Measurements from ENCODE around the gene RWDD3.

Gene RWDD3

DNA sequence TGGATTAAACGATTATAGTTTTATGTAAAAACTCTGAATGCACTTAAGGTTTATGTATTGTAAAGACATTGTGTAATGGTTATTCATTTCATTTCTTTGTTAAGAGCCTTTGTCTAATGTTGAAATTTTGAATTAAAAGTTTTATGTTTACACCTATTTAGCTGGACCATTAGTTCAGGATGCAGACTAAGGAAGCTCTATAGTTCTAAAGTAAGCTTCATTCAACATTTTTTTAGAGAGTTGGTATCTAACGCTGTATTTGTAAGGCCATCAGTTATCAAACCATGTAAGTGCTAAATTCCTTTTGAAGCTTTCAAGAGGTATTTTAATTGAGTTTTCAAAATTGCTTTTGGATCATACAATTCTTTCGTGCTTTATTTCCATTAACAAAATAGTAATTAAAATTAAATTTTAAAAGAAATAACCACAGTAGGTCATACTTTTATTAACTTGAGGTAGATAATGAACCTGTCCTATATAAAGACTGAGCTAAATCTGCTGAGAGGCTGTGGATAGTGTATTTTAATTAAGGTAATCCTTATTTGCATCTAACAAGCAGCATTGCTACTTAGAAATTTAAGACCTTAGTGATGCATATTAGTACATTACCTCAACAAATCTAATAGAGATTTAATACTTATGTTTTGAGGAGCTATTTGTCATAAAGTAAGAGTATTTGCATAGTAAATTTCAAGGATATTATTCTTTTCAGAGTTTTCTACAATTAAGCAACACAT, 47.9 kb downstream of the RWDD3 start:
- TF ChIP-seq PPARA (CRISPR knock-in tag; IDR thresholded peaks at IDR 0.05; ENCODE audit: borderline replicate concordance) (no peak), ZNF565 (CRISPR knock-in tag; conservative IDR thresholded peaks at IDR 0.05; ENCODE audit: low read depth) (no peak)
- no peak for ATAC-seq

DNA sequence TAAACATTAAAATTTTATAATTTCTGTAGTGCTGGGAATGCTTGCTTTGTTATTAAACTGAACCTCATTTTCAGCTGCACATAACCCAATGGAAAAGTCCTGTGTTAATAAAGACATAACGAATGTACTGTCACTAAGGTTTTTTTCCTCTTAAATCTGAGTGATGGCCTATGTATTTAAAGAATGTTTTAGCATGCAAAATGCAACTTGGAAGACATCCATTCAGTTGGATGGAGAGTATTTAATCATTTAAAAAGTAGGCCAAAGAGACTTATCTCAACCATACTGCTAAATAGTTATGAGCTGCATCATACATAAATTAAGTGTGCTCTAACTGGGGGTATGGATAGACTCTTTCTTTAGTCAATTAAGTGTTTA, 48.5 kb downstream of the RWDD3 start:
- peak; percentile 31; the same call in 1 of the 2 replicates for TF ChIP-seq ISL1 (CRISPR knock-in tag; IDR thresholded peaks at IDR 0.05)
- no peak for TF ChIP-seq ZC3H10 (CRISPR knock-in tag; IDR thresholded peaks at IDR 0.05)
- TF ChIP-seq ZFP3 (CRISPR knock-in tag; IDR thresholded peaks at IDR 0.05) = no peak
- ATAC-seq = no peak

DNA sequence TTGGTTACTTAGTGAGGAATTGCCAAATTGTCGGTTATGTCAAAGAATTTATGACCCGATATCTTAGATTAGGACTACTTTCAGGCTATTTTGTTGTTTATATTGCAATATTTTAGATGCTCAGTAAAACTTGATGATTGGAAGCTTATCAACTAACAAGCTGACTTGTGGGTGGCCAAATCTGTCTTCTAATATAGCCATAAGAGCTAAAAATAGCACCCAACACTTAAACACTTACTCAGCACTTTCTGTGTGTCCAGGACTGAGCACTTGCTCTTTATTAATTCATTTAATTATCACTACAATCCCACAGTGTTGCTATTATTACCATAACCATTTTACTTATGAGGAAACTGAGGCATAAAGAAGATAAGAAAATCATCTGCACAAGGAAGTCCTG, 50.4 kb downstream of the RWDD3 start:
- no peak for ATAC-seq
- TF ChIP-seq, protein P1, sequence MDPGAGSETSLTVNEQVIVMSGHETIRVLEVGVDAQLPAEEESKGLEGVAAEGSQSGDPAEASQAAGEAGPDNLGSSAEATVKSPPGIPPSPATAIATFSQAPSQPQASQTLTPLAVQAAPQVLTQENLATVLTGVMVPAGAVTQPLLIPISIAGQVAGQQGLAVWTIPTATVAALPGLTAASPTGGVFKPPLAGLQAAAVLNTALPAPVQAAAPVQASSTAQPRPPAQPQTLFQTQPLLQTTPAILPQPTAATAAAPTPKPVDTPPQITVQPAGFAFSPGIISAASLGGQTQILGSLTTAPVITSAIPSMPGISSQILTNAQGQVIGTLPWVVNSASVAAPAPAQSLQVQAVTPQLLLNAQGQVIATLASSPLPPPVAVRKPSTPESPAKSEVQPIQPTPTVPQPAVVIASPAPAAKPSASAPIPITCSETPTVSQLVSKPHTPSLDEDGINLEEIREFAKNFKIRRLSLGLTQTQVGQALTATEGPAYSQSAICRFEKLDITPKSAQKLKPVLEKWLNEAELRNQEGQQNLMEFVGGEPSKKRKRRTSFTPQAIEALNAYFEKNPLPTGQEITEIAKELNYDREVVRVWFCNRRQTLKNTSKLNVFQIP (CRISPR knock-in tag; IDR thresholded peaks at IDR 0.05; ENCODE audit: borderline replicate concordance, low read depth) = no peak
- TF ChIP-seq GLIS3 (CRISPR knock-in tag; IDR thresholded peaks at IDR 0.05) (no peak), CSDC2 (CRISPR knock-in tag; IDR thresholded peaks at IDR 0.05) (no peak), ARNTL (CRISPR knock-in tag; IDR thresholded peaks at IDR 0.05; ENCODE audit: borderline replicate concordance, low read depth) (no peak), ZNF70 (CRISPR knock-in tag; IDR thresholded peaks at IDR 0.05) (no peak), BACH2 (CRISPR knock-in tag; IDR thresholded peaks at IDR 0.05; ENCODE audit: borderline replicate concordance) (no peak), ZNF8 (CRISPR knock-in tag; IDR thresholded peaks at IDR 0.05) (no peak), ZFP30 (CRISPR knock-in tag; IDR thresholded peaks at IDR 0.05) (no peak), TCF4 (CRISPR knock-in tag; IDR thresholded peaks at IDR 0.05; ENCODE audit: borderline replicate concordance) (no peak), RARB (CRISPR knock-in tag; IDR thresholded peaks at IDR 0.05) (no peak), ESRRG (CRISPR knock-in tag; IDR thresholded peaks at IDR 0.05) (no peak), SNAI2 (CRISPR knock-in tag; IDR thresholded peaks at IDR 0.05) (no peak), OSR1 (CRISPR knock-in tag; IDR thresholded peaks at IDR 0.05) (no peak), TOX (CRISPR knock-in tag; IDR thresholded peaks at IDR 0.05; ENCODE audit: borderline replicate concordance) (no peak)
- TF ChIP-seq, protein P2, sequence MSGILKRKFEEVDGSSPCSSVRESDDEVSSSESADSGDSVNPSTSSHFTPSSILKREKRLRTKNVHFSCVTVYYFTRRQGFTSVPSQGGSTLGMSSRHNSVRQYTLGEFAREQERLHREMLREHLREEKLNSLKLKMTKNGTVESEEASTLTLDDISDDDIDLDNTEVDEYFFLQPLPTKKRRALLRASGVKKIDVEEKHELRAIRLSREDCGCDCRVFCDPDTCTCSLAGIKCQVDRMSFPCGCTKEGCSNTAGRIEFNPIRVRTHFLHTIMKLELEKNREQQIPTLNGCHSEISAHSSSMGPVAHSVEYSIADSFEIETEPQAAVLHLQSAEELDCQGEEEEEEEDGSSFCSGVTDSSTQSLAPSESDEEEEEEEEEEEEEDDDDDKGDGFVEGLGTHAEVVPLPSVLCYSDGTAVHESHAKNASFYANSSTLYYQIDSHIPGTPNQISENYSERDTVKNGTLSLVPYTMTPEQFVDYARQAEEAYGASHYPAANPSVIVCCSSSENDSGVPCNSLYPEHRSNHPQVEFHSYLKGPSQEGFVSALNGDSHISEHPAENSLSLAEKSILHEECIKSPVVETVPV (CRISPR knock-in tag; IDR thresholded peaks at IDR 0.05) = no peak
- TF ChIP-seq, protein P3, sequence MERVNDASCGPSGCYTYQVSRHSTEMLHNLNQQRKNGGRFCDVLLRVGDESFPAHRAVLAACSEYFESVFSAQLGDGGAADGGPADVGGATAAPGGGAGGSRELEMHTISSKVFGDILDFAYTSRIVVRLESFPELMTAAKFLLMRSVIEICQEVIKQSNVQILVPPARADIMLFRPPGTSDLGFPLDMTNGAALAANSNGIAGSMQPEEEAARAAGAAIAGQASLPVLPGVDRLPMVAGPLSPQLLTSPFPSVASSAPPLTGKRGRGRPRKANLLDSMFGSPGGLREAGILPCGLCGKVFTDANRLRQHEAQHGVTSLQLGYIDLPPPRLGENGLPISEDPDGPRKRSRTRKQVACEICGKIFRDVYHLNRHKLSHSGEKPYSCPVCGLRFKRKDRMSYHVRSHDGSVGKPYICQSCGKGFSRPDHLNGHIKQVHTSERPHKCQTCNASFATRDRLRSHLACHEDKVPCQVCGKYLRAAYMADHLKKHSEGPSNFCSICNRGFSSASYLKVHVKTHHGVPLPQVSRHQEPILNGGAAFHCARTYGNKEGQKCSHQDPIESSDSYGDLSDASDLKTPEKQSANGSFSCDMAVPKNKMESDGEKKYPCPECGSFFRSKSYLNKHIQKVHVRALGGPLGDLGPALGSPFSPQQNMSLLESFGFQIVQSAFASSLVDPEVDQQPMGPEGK (CRISPR knock-in tag; IDR thresholded peaks at IDR 0.05; ENCODE audit: borderline replicate concordance) = no peak

DNA sequence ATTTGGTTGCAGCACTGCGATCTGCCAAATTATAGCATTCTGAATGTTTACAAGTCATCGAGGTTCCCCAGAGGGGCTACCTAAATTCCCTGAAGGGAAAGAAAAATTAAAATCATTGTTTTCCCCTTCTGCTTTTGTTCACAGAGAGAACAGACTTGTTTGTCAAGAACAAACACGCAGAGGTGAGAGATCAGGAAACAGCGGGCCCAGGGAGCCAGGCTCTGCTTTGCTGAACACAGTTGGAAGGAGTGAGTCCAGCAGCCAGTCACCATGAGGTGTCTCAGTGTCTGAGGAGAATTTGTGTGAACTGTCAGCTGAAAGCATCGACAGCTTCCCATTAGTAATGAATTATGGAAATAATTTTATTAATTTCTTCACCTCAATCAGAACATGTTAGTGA, 52.5 kb downstream of the RWDD3 start:
- no peak for ATAC-seq
- TF ChIP-seq ARNTL (CRISPR knock-in tag; IDR thresholded peaks at IDR 0.05; ENCODE audit: borderline replicate concordance, low read depth) = no peak
- no peak for TF ChIP-seq OSR1 (CRISPR knock-in tag; IDR thresholded peaks at IDR 0.05)
- TF ChIP-seq, protein P2 (CRISPR knock-in tag; IDR thresholded peaks at IDR 0.05) = no peak

DNA sequence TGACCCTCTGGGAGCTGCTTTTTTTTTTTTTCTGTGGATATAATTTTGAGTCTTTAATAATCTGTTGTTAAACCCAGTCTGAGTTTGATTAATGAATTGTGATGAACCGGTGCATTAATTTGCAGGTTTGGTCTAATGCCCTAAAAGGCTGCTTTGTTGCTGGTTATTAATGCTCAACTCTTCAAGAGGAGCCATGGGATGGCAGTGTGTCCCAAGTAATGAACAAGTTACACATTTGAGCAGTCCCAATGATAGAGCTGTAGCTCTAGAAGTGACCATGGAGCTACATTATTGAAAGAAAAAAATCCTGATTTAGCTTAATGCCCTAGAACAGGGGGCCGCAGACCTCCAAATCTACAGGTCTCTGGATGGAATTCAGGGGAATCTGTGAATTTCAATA, 53.1 kb downstream of the RWDD3 start:
- ATAC-seq = 0 out of 3 replicates have a peak, but pooled peaks have one; percentile 18
- TF ChIP-seq ESRRG (CRISPR knock-in tag; IDR thresholded peaks at IDR 0.05) (no peak), CSDC2 (CRISPR knock-in tag; IDR thresholded peaks at IDR 0.05) (no peak), ZNF8 (CRISPR knock-in tag; IDR thresholded peaks at IDR 0.05) (no peak), TCF4 (CRISPR knock-in tag; IDR thresholded peaks at IDR 0.05; ENCODE audit: borderline replicate concordance) (no peak), ZFP3 (CRISPR knock-in tag; IDR thresholded peaks at IDR 0.05) (no peak), SNAI2 (CRISPR knock-in tag; IDR thresholded peaks at IDR 0.05) (no peak), ZNF565 (CRISPR knock-in tag; conservative IDR thresholded peaks at IDR 0.05; ENCODE audit: low read depth) (no peak), ZNF70 (CRISPR knock-in tag; IDR thresholded peaks at IDR 0.05) (no peak), ZFP30 (CRISPR knock-in tag; IDR thresholded peaks at IDR 0.05) (no peak), TOX (CRISPR knock-in tag; IDR thresholded peaks at IDR 0.05; ENCODE audit: borderline replicate concordance) (no peak), GLIS3 (CRISPR knock-in tag; IDR thresholded peaks at IDR 0.05) (no peak), ARNTL (CRISPR knock-in tag; IDR thresholded peaks at IDR 0.05; ENCODE audit: borderline replicate concordance, low read depth) (no peak)
- TF ChIP-seq, protein P4, sequence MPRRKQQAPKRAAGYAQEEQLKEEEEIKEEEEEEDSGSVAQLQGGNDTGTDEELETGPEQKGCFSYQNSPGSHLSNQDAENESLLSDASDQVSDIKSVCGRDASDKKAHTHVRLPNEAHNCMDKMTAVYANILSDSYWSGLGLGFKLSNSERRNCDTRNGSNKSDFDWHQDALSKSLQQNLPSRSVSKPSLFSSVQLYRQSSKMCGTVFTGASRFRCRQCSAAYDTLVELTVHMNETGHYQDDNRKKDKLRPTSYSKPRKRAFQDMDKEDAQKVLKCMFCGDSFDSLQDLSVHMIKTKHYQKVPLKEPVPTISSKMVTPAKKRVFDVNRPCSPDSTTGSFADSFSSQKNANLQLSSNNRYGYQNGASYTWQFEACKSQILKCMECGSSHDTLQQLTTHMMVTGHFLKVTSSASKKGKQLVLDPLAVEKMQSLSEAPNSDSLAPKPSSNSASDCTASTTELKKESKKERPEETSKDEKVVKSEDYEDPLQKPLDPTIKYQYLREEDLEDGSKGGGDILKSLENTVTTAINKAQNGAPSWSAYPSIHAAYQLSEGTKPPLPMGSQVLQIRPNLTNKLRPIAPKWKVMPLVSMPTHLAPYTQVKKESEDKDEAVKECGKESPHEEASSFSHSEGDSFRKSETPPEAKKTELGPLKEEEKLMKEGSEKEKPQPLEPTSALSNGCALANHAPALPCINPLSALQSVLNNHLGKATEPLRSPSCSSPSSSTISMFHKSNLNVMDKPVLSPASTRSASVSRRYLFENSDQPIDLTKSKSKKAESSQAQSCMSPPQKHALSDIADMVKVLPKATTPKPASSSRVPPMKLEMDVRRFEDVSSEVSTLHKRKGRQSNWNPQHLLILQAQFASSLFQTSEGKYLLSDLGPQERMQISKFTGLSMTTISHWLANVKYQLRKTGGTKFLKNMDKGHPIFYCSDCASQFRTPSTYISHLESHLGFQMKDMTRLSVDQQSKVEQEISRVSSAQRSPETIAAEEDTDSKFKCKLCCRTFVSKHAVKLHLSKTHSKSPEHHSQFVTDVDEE (CRISPR knock-in tag; IDR thresholded peaks at IDR 0.05) = no peak
- TF ChIP-seq, protein P2 (CRISPR knock-in tag; IDR thresholded peaks at IDR 0.05) = no peak

Measured in SK-N-SH treated with all-trans-retinoic acid at 6 μM for 48 hours (cell line).